K562 (cell line): ENCODE results near the gene IL6ST.

Experiments used
- COPS2 ChIP-seq: fragments of 450-650 bp; conservative IDR thresholded peaks from 2 replicates; pipeline ENCODE4 v1.6.1; 2016; ENCODE audit warnings: mild to moderate bottlenecking, moderate library complexity
- CTCF ChIP-seq, 3 experiments: IDR thresholded peaks in 2 of 3; conservative IDR thresholded peaks in 1 of 3; 2 replicates each; pipeline ENCODE4 v1.5.1; 2011 to 2012; ENCODE audit warnings: low read length in 3 of 3, mild to moderate bottlenecking in 3 of 3, control low read depth in 2 of 3, improper control_type of control experiment in 1 of 3, inconsistent platforms in 1 of 3, low read depth in 1 of 3, mixed read lengths in 1 of 3, moderate library complexity in 1 of 3; ENCODE audit not compliant: insufficient read depth in 2 of 3
- ETV5 ChIP-seq: sonication (generic); formaldehyde crosslinking; IDR thresholded peaks from 2 replicates; pipeline ENCODE4 v1.4.0; 2020; ENCODE audit warnings: low read depth, mild to moderate bottlenecking, missing genetic modification reagents
- HMG20A ChIP-seq: fragments of 450-650 bp; formaldehyde crosslinking; conservative IDR thresholded peaks from 2 replicates; pipeline ENCODE4 v1.4.0; 2020; ENCODE audit warnings: mild to moderate bottlenecking, mixed read lengths
- MYC ChIP-seq, 2 experiments: fragments of 250-450 bp in 1 of 2; sonication (Bioruptor Pico) in 1 of 2; IDR thresholded peaks; 2 replicates each; pipeline versions ENCODE4 v1.5.1 to v1.6.1; 2012 to 2021; ENCODE audit warnings: low read depth in 2 of 2, borderline replicate concordance in 1 of 2, improper control_type of control experiment in 1 of 2, low read length in 1 of 2, mild to moderate bottlenecking in 1 of 2, moderate library complexity in 1 of 2
- TF ChIP-seq, protein P1 (sequence below), 2 experiments: fragments of 450-650 bp in 1 of 2; IDR thresholded peaks; 2 replicates each; pipeline ENCODE4 v1.6.1; 2011 to 2017; ENCODE audit warnings: low read depth in 2 of 2, antibody characterized with exemption in 1 of 2, borderline replicate concordance in 1 of 2, low read length in 1 of 2, mild to moderate bottlenecking in 1 of 2, mixed read lengths in 1 of 2; ENCODE audit not compliant: control insufficient read depth in 1 of 2
- TF ChIP-seq, protein P2 (sequence below): fragments of 250-450 bp; sonication (Bioruptor Pico); IDR thresholded peaks from 2 replicates; pipeline ENCODE4 v1.4.0; 2020; ENCODE audit warnings: mild to moderate bottlenecking, moderate library complexity

GRCh38 chr5:55894135-55894534 is 100.6 kb downstream of the IL6ST start:
- no peak for TF ChIP-seq COPS2
- TF ChIP-seq CTCF (IDR thresholded peaks at IDR 0.05 in 2 of 3, conservative IDR thresholded peaks at IDR 0.05 in 1 of 3; ENCODE audit: insufficient read depth in 2 of 3, low read depth in 1 of 3, low read length in 3 of 3): no peak
- TF ChIP-seq, protein P1, sequence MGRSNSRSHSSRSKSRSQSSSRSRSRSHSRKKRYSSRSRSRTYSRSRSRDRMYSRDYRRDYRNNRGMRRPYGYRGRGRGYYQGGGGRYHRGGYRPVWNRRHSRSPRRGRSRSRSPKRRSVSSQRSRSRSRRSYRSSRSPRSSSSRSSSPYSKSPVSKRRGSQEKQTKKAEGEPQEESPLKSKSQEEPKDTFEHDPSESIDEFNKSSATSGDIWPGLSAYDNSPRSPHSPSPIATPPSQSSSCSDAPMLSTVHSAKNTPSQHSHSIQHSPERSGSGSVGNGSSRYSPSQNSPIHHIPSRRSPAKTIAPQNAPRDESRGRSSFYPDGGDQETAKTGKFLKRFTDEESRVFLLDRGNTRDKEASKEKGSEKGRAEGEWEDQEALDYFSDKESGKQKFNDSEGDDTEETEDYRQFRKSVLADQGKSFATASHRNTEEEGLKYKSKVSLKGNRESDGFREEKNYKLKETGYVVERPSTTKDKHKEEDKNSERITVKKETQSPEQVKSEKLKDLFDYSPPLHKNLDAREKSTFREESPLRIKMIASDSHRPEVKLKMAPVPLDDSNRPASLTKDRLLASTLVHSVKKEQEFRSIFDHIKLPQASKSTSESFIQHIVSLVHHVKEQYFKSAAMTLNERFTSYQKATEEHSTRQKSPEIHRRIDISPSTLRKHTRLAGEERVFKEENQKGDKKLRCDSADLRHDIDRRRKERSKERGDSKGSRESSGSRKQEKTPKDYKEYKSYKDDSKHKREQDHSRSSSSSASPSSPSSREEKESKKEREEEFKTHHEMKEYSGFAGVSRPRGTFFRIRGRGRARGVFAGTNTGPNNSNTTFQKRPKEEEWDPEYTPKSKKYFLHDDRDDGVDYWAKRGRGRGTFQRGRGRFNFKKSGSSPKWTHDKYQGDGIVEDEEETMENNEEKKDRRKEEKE (IDR thresholded peaks at IDR 0.05; ENCODE audit: borderline replicate concordance in 1 of 2, control insufficient read depth in 1 of 2, low read depth in 2 of 2, low read length in 1 of 2): no peak
- TF ChIP-seq HMG20A (CRISPR knock-in tag): no peak
- no peak for TF ChIP-seq ETV5 (CRISPR knock-in tag)
- TF ChIP-seq, protein P2, sequence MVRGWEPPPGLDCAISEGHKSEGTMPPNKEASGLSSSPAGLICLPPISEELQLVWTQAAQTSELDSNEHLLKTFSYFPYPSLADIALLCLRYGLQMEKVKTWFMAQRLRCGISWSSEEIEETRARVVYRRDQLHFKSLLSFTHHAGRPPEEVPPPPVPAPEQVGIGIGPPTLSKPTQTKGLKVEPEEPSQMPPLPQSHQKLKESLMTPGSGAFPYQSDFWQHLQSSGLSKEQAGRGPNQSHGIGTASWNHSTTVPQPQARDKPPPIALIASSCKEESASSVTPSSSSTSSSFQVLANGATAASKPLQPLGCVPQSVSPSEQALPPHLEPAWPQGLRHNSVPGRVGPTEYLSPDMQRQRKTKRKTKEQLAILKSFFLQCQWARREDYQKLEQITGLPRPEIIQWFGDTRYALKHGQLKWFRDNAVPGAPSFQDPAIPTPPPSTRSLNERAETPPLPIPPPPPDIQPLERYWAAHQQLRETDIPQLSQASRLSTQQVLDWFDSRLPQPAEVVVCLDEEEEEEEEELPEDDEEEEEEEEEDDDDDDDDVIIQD (CRISPR knock-in tag): no peak
- TF ChIP-seq MYC (IDR thresholded peaks at IDR 0.05; ENCODE audit: low read depth, low read length): no peak
- TF ChIP-seq MYC (CRISPR knock-in tag; IDR thresholded peaks at IDR 0.05; ENCODE audit: borderline replicate concordance, low read depth): no peak
